Liver (tissue), 9 donors: ENCODE data around the gene ZFYVE26. TPM values are rescaled to one million over a fixed set of nuclear protein-coding genes. Genes with fewer than 3 reads are reported as not detected.

Source experiments
- DNase-seq: peaks from one replicate; pipeline ENCODE4 v3.0.0-alpha.2; 2017; ENCODE audit warnings: low spot score
- H3K27ac ChIP-seq, 2 donors: one replicate each; pipeline ENCODE4 v1.7.0; 2013; ENCODE audit warnings: inconsistent platforms in 2 of 2, low read length in 2 of 2, control low read depth in 1 of 2, low read depth in 1 of 2, mild to moderate bottlenecking in 1 of 2
- H3K27me3 ChIP-seq, 4 donors: one replicate each; pipeline versions ENCODE4 v1.6.1 to v1.7.0; 2013; ENCODE audit warnings: low read length in 3 of 4, inconsistent platforms in 1 of 4, mild to moderate bottlenecking in 1 of 4, moderate library complexity in 1 of 4; ENCODE audit not compliant: control insufficient read depth in 4 of 4, insufficient read depth in 4 of 4
- H3K36me3 ChIP-seq, 4 donors: one replicate each; pipeline versions ENCODE4 v1.6.1 to v1.7.0; 2013; ENCODE audit warnings: low read length in 3 of 4, mild to moderate bottlenecking in 3 of 4, low read depth in 1 of 4, moderate library complexity in 1 of 4; ENCODE audit not compliant: control insufficient read depth in 4 of 4, insufficient read depth in 3 of 4
- H3K4me1 ChIP-seq, 4 donors: one replicate each; pipeline versions ENCODE4 v1.6.1 to v1.7.0; 2013; ENCODE audit warnings: low read length in 3 of 4, mild to moderate bottlenecking in 3 of 4, moderate library complexity in 1 of 4; ENCODE audit not compliant: control insufficient read depth in 4 of 4, insufficient read depth in 4 of 4
- H3K4me3 ChIP-seq, 3 donors: one replicate each; pipeline versions ENCODE4 v1.6.1 to v1.7.0; 2013; ENCODE audit warnings: low read length in 3 of 3, control low read depth in 1 of 3, low read depth in 1 of 3, mild to moderate bottlenecking in 1 of 3
- H3K9ac ChIP-seq, 2 donors: one replicate each; pipeline ENCODE4 v1.7.0; 2013; ENCODE audit warnings: low read length in 2 of 2, mild to moderate bottlenecking in 2 of 2, moderate library complexity in 2 of 2, control low read depth in 1 of 2, low read depth in 1 of 2
- H3K9me3 ChIP-seq, 4 donors: one replicate each; pipeline versions ENCODE4 v1.6.1 to v1.7.0; 2013; ENCODE audit warnings: low read length in 3 of 4; ENCODE audit not compliant: control insufficient read depth in 4 of 4
- CTCF ChIP-seq: fragments of 150-350 bp; IDR thresholded peaks from 2 replicates; pipeline ENCODE4 v1.5.1; 2017; ENCODE audit warnings: improper control_type of control experiment, low read depth, low read length; ENCODE audit not compliant: missing input control
- EGR1 ChIP-seq, 2 donors: IDR thresholded peaks; 2 replicates each; pipeline ENCODE4 v1.6.1; 2016 to 2018; ENCODE audit warnings: antibody characterized with exemption in 2 of 2, low read depth in 2 of 2
- FOXA1 ChIP-seq: IDR thresholded peaks from 2 replicates; pipeline ENCODE4 v1.6.1; 2016; ENCODE audit warnings: antibody characterized with exemption
- FOXA2 ChIP-seq: IDR thresholded peaks from 2 replicates; pipeline ENCODE4 v1.6.1; 2016; ENCODE audit warnings: antibody characterized with exemption
- GABPA ChIP-seq, 2 donors: IDR thresholded peaks in 1 of 2; conservative IDR thresholded peaks in 1 of 2; 2 replicates each; pipeline ENCODE4 v1.6.1; 2016; ENCODE audit warnings: antibody characterized with exemption in 2 of 2, mild to moderate bottlenecking in 1 of 2, moderate library complexity in 1 of 2
- HNF4A ChIP-seq, 2 donors: conservative IDR thresholded peaks; 2 replicates each; pipeline ENCODE4 v1.6.1; 2016; ENCODE audit warnings: antibody characterized with exemption in 2 of 2, mild to moderate bottlenecking in 2 of 2
- HNF4G ChIP-seq: IDR thresholded peaks from 2 replicates; pipeline ENCODE4 v1.6.1; 2016; ENCODE audit warnings: antibody characterized with exemption
- JUND ChIP-seq, 2 donors: IDR thresholded peaks; 2 replicates each; pipeline ENCODE4 v1.6.1; 2016; ENCODE audit warnings: antibody characterized with exemption in 2 of 2
- MAX ChIP-seq: IDR thresholded peaks from 2 replicates; pipeline ENCODE4 v1.6.1; 2016; ENCODE audit warnings: antibody characterized with exemption
- NR2F2 ChIP-seq: IDR thresholded peaks from 2 replicates; pipeline ENCODE4 v1.6.1; 2016; ENCODE audit warnings: antibody characterized with exemption
- RAD21 ChIP-seq, 2 donors: IDR thresholded peaks; 2 replicates each; pipeline ENCODE4 v1.6.1; 2016; ENCODE audit warnings: antibody characterized with exemption in 2 of 2, mild to moderate bottlenecking in 2 of 2
- REST ChIP-seq: IDR thresholded peaks from 2 replicates; pipeline ENCODE4 v1.6.1; 2016; ENCODE audit warnings: antibody characterized with exemption, mild to moderate bottlenecking
- RXRA ChIP-seq, 2 donors: IDR thresholded peaks; 2 replicates each; pipeline ENCODE4 v1.6.1; 2017 to 2018; ENCODE audit warnings: antibody characterized with exemption in 2 of 2, mild to moderate bottlenecking in 1 of 2
- SP1 ChIP-seq: IDR thresholded peaks from 2 replicates; pipeline ENCODE4 v1.6.1; 2018; ENCODE audit warnings: antibody characterized with exemption, mild to moderate bottlenecking
- TAF1 ChIP-seq: conservative IDR thresholded peaks from 2 replicates; pipeline ENCODE4 v1.6.1; 2016; ENCODE audit warnings: antibody characterized with exemption, mild to moderate bottlenecking
- YY1 ChIP-seq: IDR thresholded peaks from 2 replicates; pipeline ENCODE4 v1.6.1; 2016; ENCODE audit warnings: antibody characterized with exemption, mild to moderate bottlenecking
- WGBS: extraction: QIAGEN DNeasy Blood & Tissue Kit; methylation state at CpG from one replicate; pipeline ENCODE4 v1.1.7; 2013; 5-methylcytosine and 5-hydroxymethylcytosine counted together
- polyA plus RNA-seq, 2 donors: library from polyadenylated mRNA; stranded (reverse) in 1 of 2; unstranded in 1 of 2; fragments of 200-250 nt in 1 of 2; fragments of >200 nt in 1 of 2; fragmentation: Nextera tagmentation in 1 of 2; extraction: Ambion mirVana in 1 of 2; gene quantifications; one replicate each; pipeline versions ENCODE4 v1.2.1 to v1.2.3, GENCODE V29; 2013 to 2015
- total RNA-seq, 2 donors: library from RNA; depleted of rRNA; stranded (reverse); fragments of >200 nt; gene quantifications; one replicate each; pipeline ENCODE4 v1.2.3, GENCODE V29; 2014
- TF ChIP-seq, protein P1 (sequence below): IDR thresholded peaks from 2 replicates; pipeline ENCODE4 v1.6.1; 2016; ENCODE audit warnings: antibody characterized with exemption
- TF ChIP-seq, protein P2 (sequence below): IDR thresholded peaks from 2 replicates; pipeline ENCODE4 v1.6.1; 2016; ENCODE audit warnings: antibody characterized with exemption
- donor health status: healthy.
- donor health status: healthy.
- donor health status: healthy.
- donor health status: healthy.
- donor health status: healthy.

The ZFYVE26 gene
- total RNA-seq (10 to 100 TPM; 12.4 to 17.2 TPM), polyA plus RNA-seq (1 to 10 TPM; 2.4 to 3.0 TPM)

DNA sequence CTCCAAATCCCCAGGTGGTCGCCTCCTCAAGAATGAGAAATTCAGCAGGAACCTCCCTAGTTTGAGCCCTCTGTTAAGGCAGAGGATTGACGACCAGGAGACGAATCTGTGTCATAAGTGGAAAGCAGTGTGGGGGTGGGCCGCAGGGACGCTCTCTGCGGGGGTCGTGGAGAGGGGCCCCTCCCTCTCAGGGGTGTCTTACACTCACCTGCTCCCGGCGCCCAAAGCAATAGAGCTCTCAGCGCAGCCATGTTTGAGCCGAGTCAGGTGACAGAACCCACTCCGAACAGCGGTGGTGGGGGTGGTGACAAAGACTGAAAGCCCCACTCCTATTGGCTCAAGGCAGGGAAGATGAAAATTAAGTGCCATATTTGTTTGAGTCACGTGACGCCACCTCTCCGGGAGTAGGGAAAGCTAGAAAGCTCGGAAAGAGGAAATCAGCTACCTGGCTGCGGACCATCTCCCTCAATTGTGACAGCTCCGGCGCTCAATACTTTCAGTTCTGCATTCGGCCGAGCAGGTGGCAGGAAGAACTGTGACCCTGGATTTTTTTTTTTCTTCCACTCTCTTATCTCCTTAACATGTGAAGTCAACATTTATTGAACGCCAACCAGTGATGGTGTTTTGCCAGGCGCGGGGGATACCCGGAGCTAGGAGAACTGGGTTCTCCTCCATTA, at the start of gene ZFYVE26:
Gene ZFYVE26, minus strand, starts transcription at position 265 of the 677 bp plus-strand sequence. CDS start 627 bp downstream, outside the sequence.
- under 1% methylated on average over 26 of the region's 26 CpGs for WGBS
- TF ChIP-seq RAD21 (IDR thresholded peaks at IDR 0.05) (no peak), MAX (peak; percentile 80), NR2F2 (peak; percentile 11), YY1 (peak; percentile 99), JUND (IDR thresholded peaks at IDR 0.05) (peak in 1 of 2 donors; percentile 58), FOXA1 (no peak), FOXA2 (peak; percentile 16), GABPA (IDR thresholded peaks at IDR 0.05 in 1 of 2, conservative IDR thresholded peaks at IDR 0.05 in 1 of 2) (peak; percentile 11 to 77), RXRA (IDR thresholded peaks at IDR 0.05) (peak; percentile 45 to 62), REST (peak; percentile 84), CTCF (no peak), HNF4A (conservative IDR thresholded peaks at IDR 0.05) (peak in 1 of 2 donors; percentile 18), HNF4G (no peak), EGR1 (IDR thresholded peaks at IDR 0.05; ENCODE audit: low read depth in 2 of 2) (peak; percentile 55 to 62), TAF1 (peak; percentile 90), SP1 (peak; percentile 76)
- TF ChIP-seq, protein P1, sequence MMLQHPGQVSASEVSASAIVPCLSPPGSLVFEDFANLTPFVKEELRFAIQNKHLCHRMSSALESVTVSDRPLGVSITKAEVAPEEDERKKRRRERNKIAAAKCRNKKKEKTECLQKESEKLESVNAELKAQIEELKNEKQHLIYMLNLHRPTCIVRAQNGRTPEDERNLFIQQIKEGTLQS = peak; percentile 68
- TF ChIP-seq, protein P2, sequence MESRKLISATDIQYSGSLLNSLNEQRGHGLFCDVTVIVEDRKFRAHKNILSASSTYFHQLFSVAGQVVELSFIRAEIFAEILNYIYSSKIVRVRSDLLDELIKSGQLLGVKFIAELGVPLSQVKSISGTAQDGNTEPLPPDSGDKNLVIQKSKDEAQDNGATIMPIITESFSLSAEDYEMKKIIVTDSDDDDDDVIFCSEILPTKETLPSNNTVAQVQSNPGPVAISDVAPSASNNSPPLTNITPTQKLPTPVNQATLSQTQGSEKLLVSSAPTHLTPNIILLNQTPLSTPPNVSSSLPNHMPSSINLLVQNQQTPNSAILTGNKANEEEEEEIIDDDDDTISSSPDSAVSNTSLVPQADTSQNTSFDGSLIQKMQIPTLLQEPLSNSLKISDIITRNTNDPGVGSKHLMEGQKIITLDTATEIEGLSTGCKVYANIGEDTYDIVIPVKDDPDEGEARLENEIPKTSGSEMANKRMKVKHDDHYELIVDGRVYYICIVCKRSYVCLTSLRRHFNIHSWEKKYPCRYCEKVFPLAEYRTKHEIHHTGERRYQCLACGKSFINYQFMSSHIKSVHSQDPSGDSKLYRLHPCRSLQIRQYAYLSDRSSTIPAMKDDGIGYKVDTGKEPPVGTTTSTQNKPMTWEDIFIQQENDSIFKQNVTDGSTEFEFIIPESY = peak; percentile 94
- Histone ChIP-seq H3K27ac (peak within 1 kb of the TSS; percentile 76 to 79), H3K4me1 (peaks cover 8 to 30% (median 23%) of the 10 kb centered on the region in 4 donors), H3K9me3 (no peaks in the 10 kb centered on the region), H3K9ac (peak within 1 kb of the TSS; percentile 73 to 80), H3K4me3 (peak within 1 kb of the TSS; percentile 82 to 97 (median 91)), H3K36me3 (peaks cover 0 to 15% (median 7%) of the 10 kb centered on the region in 4 donors), H3K27me3 (no peaks in the 10 kb centered on the region)
- DNase-seq = peak; percentile 86
